ENCODE results near the gene EIF3L. TPM values are rescaled to one million over a fixed set of nuclear protein-coding genes. Genes with fewer than 3 reads are reported as not detected.

EIF3L gene
- total RNA-seq, 1 experiment from 2014 or later = 739 TPM

DNA sequence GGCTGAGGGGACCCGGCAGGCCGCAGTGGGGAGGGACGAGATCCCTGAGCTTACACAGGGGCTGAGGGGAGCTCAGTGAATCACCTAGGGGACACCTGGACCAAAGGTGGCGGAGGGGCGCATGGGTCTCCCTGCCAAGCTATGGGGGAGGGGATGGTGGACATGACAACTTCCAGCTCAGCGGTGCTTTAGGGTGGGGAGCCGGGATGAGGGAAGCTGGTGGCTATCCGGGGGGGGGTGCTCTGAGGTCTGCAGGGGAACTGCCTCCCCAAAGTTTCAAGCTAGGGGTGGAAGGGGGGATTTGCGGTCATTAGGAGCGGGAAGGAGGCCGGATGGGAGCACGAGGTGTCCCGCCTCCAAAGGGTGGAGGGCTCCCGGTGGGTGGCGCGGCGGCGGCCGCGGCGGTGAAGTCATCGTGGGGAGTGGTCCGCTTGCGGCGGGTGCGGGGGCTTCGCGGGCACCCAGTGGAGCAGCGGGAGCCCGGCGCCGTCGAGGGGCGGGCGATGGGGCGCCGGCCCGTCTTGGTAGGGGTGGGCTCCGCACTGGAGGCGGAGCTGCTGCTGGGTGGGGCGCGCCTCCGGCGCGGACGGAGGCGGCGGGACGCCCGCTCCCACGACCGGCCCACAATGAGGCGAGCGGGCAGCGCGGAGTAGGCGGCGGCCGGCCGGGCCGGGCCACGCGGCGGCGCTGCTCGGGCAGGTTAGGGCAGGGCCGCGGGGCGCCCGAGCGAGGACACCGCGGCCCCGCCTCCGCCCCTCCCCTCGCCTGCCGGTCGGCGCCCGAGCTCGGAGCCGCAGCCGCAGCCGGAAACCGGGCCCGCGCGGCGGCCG lies 56.5 kb downstream of the EIF3L start, which contains the start of gene MICALL1:
TSS of gene MICALL1 (plus strand) at position 764 of the 830 bp plus-strand sequence. CDS start 126 bp downstream, outside the sequence.
- Histone ChIP-seq H3K79me1 (ENCODE audit: insufficient read depth, low read depth, low read length, poor library complexity, severe bottlenecking) (no peaks in the 10 kb centered on the region), H2BK120ac (ENCODE audit: low read depth, low read length, poor library complexity, severe bottlenecking) (no peak within 1 kb of the TSS), H3K56ac (ENCODE audit: insufficient read length, low read depth, low read length) (no peak within 1 kb of the TSS), H2AFZ (ENCODE audit: low read length) (no peak within 1 kb of the TSS), H3K4ac (ENCODE audit: low read depth, low read length) (no peak within 1 kb of the TSS), H3K27ac (ENCODE audit: insufficient read length, low read depth, low read length) (no peak within 1 kb of the TSS), H3K79me2 (ENCODE audit: insufficient read depth, low read length) (no peaks in the 10 kb centered on the region), H4K91ac (ENCODE audit: insufficient read length, low read depth, low read length) (no peak within 1 kb of the TSS), H3K9ac (ENCODE audit: extremely low read depth, insufficient read length, low read length) (peak within 1 kb of the TSS; percentile 45), H3K23ac (ENCODE audit: insufficient read length, low read depth, low read length) (no peak within 1 kb of the TSS), H3K14ac (ENCODE audit: insufficient read depth, low read length) (peak within 1 kb of the TSS; percentile 91), H2BK12ac (ENCODE audit: insufficient read length, low read depth, low read length) (no peak within 1 kb of the TSS), H3K4me2 (ENCODE audit: insufficient read depth, insufficient read length, low read length) (peak within 1 kb of the TSS; percentile 33), H4K20me1 (ENCODE audit: control insufficient read depth, insufficient read depth, insufficient read length) (no peaks in the 10 kb centered on the region), H2BK15ac (ENCODE audit: low read depth, low read length) (no peak within 1 kb of the TSS), H2BK20ac (ENCODE audit: low read depth, low read length, poor library complexity, severe bottlenecking) (no peak within 1 kb of the TSS), H4K5ac (ENCODE audit: insufficient read length, low read depth, low read length) (no peak within 1 kb of the TSS), H3K23me2 (ENCODE audit: insufficient read length, low read depth, low read length, poor library complexity, severe bottlenecking) (peaks cover 5% of the 10 kb centered on the region), H2AK5ac (ENCODE audit: insufficient read length, low read length) (no peak within 1 kb of the TSS), H4K8ac (replicated peaks; ENCODE audit: insufficient read length, low read depth, low read length) (no peak within 1 kb of the TSS), H3K18ac (ENCODE audit: insufficient read length, low read depth, low read length) (peak within 1 kb of the TSS; percentile 22), H2BK5ac (ENCODE audit: insufficient read length, low read length) (no peak within 1 kb of the TSS), H3K9me3 (ENCODE audit: control insufficient read depth, low read depth, low read length) (no peaks in the 10 kb centered on the region), H3K27me3 (ENCODE audit: insufficient read depth, low read length) (no peaks in the 10 kb centered on the region), H3K4me1 (ENCODE audit: insufficient read depth, low read length) (0 out of 2 replicates have a peak, but pooled peaks cover 3% of the 10 kb centered on the region), H3T11ph (ENCODE audit: low read length) (no peak within 1 kb of the TSS)
- Mint-ChIP-seq H3K4me1 (peaks cover 35 to 41% of the 10 kb centered on the region in 2 experiments), H3K27ac (peak within 1 kb of the TSS; percentile 46 to 84 (median 65); a peak in 5 of 7 replicates), H3K4me3 (peak within 1 kb of the TSS; percentile 76 to 85), H3K27me3 (ENCODE audit: low read depth) (no peaks in the 10 kb centered on the region), H3K36me3 (ENCODE audit: insufficient read depth in 1 of 3, low read depth in 3 of 3) (peaks cover 3 to 10% (median 9%) of the 10 kb centered on the region in 3 experiments; a peak in 4 of 7 replicates), H3K9me3 (no peaks in the 10 kb centered on the region)
- no CpG with 5 or more reads among the region's 90 CpGs for WGBS (ENCODE audit: extremely low coverage, insufficient read length, low lambda C conversion rate)
- peak; percentile 23; the same call in 1 of the 3 replicates for TF ChIP-seq CTCF (conservative IDR thresholded peaks at IDR 0.05)
- peak; percentile 59 for DNase-seq

Data from H9 (cell line).